ENCODE measurements around the gene ISL1.

ISL1 gene

DNA sequence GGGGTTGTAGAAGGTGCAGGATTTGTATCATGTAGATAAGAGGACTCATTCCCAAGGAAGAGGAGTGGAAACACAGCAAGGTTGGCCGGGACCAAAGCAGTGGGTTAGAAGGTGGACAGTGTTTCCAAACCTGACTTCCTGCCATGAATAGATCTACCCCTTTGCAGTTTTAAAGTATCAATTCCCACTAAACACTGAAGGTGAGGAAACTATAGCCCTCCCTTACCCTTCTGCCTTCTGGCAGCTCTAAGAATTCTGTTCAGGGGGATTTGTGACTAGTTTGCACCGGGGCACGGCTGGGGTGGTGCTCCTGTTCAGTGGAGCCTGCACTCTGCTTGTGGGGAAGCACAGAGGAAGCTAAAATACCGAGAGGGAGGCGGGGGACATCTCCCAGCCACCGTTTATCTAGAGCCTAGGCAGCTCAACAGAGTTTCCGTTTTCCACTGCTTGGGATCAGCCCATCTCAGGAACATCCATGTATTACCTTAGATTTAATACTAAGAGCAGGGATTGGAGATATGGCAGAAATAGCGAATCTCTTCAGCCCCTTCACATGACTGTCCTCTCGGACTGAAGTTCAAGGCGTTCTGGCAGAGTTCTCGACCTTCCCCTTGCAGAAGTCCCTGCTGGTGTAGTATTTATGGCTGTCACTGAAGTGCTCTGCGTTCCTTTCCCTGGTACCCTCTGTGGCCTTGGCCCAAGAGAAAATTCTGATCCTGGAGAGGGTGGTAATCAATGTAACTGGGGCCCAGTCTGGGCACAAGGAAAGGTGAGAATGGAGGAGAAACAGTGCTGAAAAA is 5.4 kb downstream of the ISL1 start:
- TF ChIP-seq, protein P1, sequence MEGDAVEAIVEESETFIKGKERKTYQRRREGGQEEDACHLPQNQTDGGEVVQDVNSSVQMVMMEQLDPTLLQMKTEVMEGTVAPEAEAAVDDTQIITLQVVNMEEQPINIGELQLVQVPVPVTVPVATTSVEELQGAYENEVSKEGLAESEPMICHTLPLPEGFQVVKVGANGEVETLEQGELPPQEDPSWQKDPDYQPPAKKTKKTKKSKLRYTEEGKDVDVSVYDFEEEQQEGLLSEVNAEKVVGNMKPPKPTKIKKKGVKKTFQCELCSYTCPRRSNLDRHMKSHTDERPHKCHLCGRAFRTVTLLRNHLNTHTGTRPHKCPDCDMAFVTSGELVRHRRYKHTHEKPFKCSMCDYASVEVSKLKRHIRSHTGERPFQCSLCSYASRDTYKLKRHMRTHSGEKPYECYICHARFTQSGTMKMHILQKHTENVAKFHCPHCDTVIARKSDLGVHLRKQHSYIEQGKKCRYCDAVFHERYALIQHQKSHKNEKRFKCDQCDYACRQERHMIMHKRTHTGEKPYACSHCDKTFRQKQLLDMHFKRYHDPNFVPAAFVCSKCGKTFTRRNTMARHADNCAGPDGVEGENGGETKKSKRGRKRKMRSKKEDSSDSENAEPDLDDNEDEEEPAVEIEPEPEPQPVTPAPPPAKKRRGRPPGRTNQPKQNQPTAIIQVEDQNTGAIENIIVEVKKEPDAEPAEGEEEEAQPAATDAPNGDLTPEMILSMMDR (IDR thresholded peaks at IDR 0.05), result no peak
- Histone ChIP-seq H3K27ac (no peak overlapping the region), H3K27me3 (peaks cover 100% of the 10 kb centered on the region), H3K4me3 (ENCODE audit: low read depth in 1 of 2, low read length in 1 of 2) (no peak overlapping the region), H3K9me3 (no peaks in the 10 kb centered on the region), H3K4me1 (ENCODE audit: control insufficient read depth in 1 of 2, insufficient read depth in 1 of 2, low read depth in 1 of 2, low read length in 1 of 2) (no peaks in the 10 kb centered on the region), H3K36me3 (no peaks in the 10 kb centered on the region)

DNA sequence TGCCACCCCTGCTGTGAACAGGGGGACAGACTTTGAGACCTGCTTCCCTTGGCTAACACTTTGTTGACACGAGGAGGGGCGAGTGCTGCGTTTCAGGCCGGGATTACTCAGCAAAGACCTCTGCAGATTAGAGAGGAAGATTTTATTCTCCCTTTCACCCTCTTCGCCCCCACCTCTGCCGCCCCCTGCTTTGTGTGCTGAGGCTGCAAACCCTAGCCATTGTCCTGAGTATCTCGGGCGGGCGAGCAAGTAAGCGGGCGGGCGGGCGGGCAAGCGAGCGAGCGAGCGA is 6.0 kb downstream of the ISL1 start:
- Histone ChIP-seq H3K4me3 (ENCODE audit: low read depth in 1 of 2, low read length in 1 of 2) (no peak overlapping the region), H3K9me3 (no peaks in the 10 kb centered on the region), H3K27ac (no peak overlapping the region), H3K36me3 (no peaks in the 10 kb centered on the region), H3K4me1 (ENCODE audit: control insufficient read depth in 1 of 2, insufficient read depth in 1 of 2, low read depth in 1 of 2, low read length in 1 of 2) (no peaks in the 10 kb centered on the region), H3K27me3 (peaks cover 100% of the 10 kb centered on the region)
- TF ChIP-seq, protein P1 (IDR thresholded peaks at IDR 0.05), result no peak

DNA sequence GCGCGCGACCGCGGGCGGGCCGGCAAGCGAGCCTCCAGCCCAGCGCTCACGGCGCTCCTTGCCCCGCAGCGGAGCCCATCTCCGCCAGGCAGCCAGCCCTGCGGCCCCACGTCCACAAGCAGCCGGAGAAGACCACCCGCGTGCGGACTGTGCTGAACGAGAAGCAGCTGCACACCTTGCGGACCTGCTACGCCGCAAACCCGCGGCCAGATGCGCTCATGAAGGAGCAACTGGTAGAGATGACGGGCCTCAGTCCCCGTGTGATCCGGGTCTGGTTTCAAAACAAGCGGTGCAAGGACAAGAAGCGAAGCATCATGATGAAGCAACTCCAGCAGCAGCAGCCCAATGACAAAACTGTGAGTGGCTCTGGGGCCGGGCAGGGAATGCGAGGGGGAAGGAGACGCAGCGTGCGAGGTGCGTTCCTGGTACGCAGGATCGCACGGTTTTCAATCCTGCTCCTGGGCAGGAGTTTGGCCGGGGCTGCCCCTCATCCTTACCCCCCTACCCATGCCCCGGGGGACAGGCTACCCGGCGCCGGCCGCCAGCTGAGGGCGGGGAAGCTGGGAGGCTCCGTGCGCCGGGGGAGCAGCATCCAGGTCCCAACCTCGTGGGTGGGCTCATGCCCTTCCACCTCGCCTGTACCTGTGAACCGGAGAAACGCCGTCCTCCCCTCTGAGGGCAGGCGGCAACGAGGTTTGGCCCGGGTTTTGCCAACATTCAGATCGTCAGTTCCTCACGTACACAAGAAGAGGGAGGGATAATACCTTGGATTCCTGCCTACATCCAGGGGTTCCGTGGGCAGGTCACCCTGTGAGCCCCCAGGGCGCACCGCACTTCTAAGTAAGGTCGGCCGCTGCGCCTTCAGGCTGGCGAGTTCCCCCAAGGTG is 6.6 kb downstream of the ISL1 start:
- no peak overlapping the region for H3K27ac ChIP-seq
- peaks cover 99% of the 10 kb centered on the region for H3K27me3 ChIP-seq
- H3K4me3 ChIP-seq (ENCODE audit: low read depth in 1 of 2, low read length in 1 of 2), result no peak overlapping the region
- no peaks in the 10 kb centered on the region for H3K36me3 ChIP-seq
- H3K4me1 ChIP-seq (ENCODE audit: control insufficient read depth in 1 of 2, insufficient read depth in 1 of 2, low read depth in 1 of 2, low read length in 1 of 2), result no peaks in the 10 kb centered on the region
- no peaks in the 10 kb centered on the region for H3K9me3 ChIP-seq
- TF ChIP-seq, protein P1 (IDR thresholded peaks at IDR 0.05), result no peak

DNA sequence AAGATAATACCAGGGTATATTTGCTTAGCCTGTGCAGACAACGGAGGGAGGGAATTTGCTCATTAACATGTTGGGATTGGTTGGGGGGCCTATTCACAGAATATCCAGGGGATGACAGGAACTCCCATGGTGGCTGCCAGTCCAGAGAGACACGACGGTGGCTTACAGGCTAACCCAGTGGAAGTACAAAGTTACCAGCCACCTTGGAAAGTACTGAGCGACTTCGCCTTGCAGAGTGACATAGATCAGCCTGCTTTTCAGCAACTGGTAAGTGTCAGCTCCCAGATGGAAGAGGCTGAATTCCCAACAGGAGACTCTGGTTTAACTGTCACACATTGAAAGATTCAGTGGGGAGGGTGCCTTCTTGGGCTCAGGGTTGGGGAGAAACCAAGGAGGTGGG is 7.9 kb downstream of the ISL1 start:
- no peaks in the 10 kb centered on the region for H3K9me3 ChIP-seq
- no peaks in the 10 kb centered on the region for H3K4me1 ChIP-seq (ENCODE audit: control insufficient read depth in 1 of 2, insufficient read depth in 1 of 2, low read depth in 1 of 2, low read length in 1 of 2)
- TF ChIP-seq, protein P1 (IDR thresholded peaks at IDR 0.05), result no peak
- peaks cover 99% of the 10 kb centered on the region for H3K27me3 ChIP-seq
- H3K4me3 ChIP-seq (ENCODE audit: low read depth in 1 of 2, low read length in 1 of 2), result no peak overlapping the region
- H3K36me3 ChIP-seq, result no peaks in the 10 kb centered on the region
- H3K27ac ChIP-seq, result no peak overlapping the region

DNA sequence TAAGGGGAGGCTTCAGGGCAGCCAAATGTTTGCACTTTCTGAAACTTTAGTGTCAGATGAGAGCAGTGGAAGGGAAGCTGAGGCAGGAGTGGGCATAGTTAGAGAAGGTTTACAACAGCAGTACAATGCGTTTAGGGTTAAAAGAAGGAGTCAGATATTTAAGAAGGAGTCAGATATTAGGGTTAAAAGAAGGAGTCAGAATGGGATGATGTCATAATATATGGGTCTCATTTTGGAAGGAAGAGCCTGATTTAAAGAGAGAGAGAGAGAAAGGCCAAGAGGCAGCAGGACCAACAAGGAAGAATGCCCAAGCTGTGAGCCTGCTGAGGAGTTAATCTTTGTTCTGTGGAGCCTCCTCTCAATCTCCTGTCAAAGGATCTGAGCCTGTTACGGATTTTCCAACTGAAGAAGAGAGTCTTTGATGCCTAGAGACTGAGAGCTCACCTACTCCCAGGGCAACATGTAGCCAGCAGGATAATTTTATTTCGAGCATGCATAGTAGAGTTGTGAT is 9.5 kb downstream of the ISL1 start:
- Histone ChIP-seq H3K9me3 (no peaks in the 10 kb centered on the region), H3K4me3 (ENCODE audit: low read depth in 1 of 2, low read length in 1 of 2) (no peak overlapping the region), H3K36me3 (no peaks in the 10 kb centered on the region), H3K27ac (no peak overlapping the region), H3K4me1 (ENCODE audit: control insufficient read depth in 1 of 2, insufficient read depth in 1 of 2, low read depth in 1 of 2, low read length in 1 of 2) (no peaks in the 10 kb centered on the region), H3K27me3 (peaks cover 99% of the 10 kb centered on the region)
- TF ChIP-seq, protein P1 (IDR thresholded peaks at IDR 0.05), result no peak

All from neutrophil (primary cell).